Body of pancreas (tissue), 4 donors: ENCODE measurements around the gene CD79A. TPM values are rescaled to one million over a fixed set of nuclear protein-coding genes. Genes with fewer than 3 reads are reported as not detected.

Experiments used
- ATAC-seq: fragments of 150-250 bp; one replicate; pipeline ENCODE4 v1.9.1; 2016
- DNase-seq, 4 donors: peaks; one replicate each; pipeline ENCODE4 v3.0.0-alpha.2; 2019
- H3K27ac ChIP-seq, 4 donors: fragments of 200-600 bp; sonication (generic); 1 replicate in 3 of 4; 2 replicates in 1 of 4; pipeline versions ENCODE4 v1.5.1 to v1.6.1; 2016 to 2019; ENCODE audit warnings: mild to moderate bottlenecking in 1 of 4, mixed read lengths in 1 of 4, moderate library complexity in 1 of 4
- H3K27me3 ChIP-seq, 2 donors: fragments of 200-600 bp; sonication (generic); one replicate each; pipeline ENCODE4 v1.6.0; 2016; ENCODE audit warnings: mild to moderate bottlenecking in 1 of 2
- H3K36me3 ChIP-seq, 2 donors: fragments of 200-600 bp; sonication (generic); replicated peaks in 1 of 2; 2 replicates each; pipeline ENCODE4 v1.5.1; 2016; ENCODE audit warnings: low read depth in 2 of 2; ENCODE audit not compliant: insufficient read depth in 1 of 2
- H3K4me1 ChIP-seq: fragments of 200-600 bp; sonication (generic); one replicate; pipeline ENCODE4 v1.6.0; 2016
- H3K4me3 ChIP-seq, 2 donors: fragments of 200-600 bp; sonication (generic); 1 replicate in 1 of 2; 2 replicates in 1 of 2; pipeline ENCODE4 v1.5.1; 2016 to 2019
- H3K9me3 ChIP-seq, 3 donors: fragments of 200-600 bp; sonication (generic); 1 replicate in 2 of 3; 2 replicates in 1 of 3; pipeline ENCODE4 v1.5.1; 2016
- CTCF ChIP-seq, 7 experiments: fragments of 450-650 bp in 4 of 7; fragments of 200-600 bp in 3 of 7; sonication (generic) in 3 of 7; IDR thresholded peaks; one replicate each; pipeline ENCODE4 v1.5.1; 2016 to 2019; ENCODE audit warnings: antibody characterized with exemption in 7 of 7
- POLR2A ChIP-seq, 3 donors: fragments of 450-650 bp; IDR thresholded peaks; one replicate each; pipeline ENCODE4 v1.6.1; 2016; ENCODE audit warnings: antibody characterized with exemption in 3 of 3, mild to moderate bottlenecking in 2 of 3
- WGBS, 2 donors: methylation state at CpG; one replicate each; pipeline ENCODE4 v1.1.5; 2017; 5-methylcytosine and 5-hydroxymethylcytosine counted together
- intact Hi-C: fragments of 100-400 bp; cut with DNase I; formaldehyde crosslinking; loops from one replicate; pipeline ENCODE4 v1.15.1; 2023
- total RNA-seq, 2 donors: library from RNA; depleted of rRNA; stranded (reverse); fragments of >200 nt; gene quantifications; one replicate each; pipeline ENCODE4 v1.1.0, GENCODE V29; 2016

Gene CD79A
- total RNA-seq, 2 donors from 2014 or later: not detected

GRCh38 chr19:41862445-41862986 is 14.6 kb upstream of the CD79A start:
- WGBS, 2 donors: 42 to 44% methylated on average over 2 of the region's 2 CpGs
- Histone ChIP-seq H3K4me1 (peaks cover 63% of the 10 kb centered on the region), H3K36me3 (peaks cover 7 to 14% of the 10 kb centered on the region in 2 donors), H3K27ac (no peak overlapping the region), H3K9me3 (no peaks in the 10 kb centered on the region), H3K4me3 (no peak overlapping the region), H3K27me3 (no peaks in the 10 kb centered on the region)
- DNase-seq (no peak), ATAC-seq (no peak)
- intact Hi-C loops: no loop called here
- TF ChIP-seq POLR2A (IDR thresholded peaks at IDR 0.05) (no peak), CTCF (IDR thresholded peaks at IDR 0.05) (no peak)

GRCh38 chr19:41863209-41863931 is 13.7 kb upstream of the CD79A start:
- ATAC-seq: no peak
- H3K4me3 ChIP-seq: no peak overlapping the region
- intact Hi-C loops: no loop called here
- no peak overlapping the region for H3K27ac ChIP-seq
- no peak for TF ChIP-seq POLR2A (IDR thresholded peaks at IDR 0.05)
- TF ChIP-seq CTCF (IDR thresholded peaks at IDR 0.05): no peak
- H3K4me1 ChIP-seq: peaks cover 70% of the 10 kb centered on the region
- H3K36me3 ChIP-seq: peaks cover 7 to 14% of the 10 kb centered on the region in 2 donors
- no peaks in the 10 kb centered on the region for H3K27me3 ChIP-seq
- no peaks in the 10 kb centered on the region for H3K9me3 ChIP-seq
- DNase-seq: no peak
- WGBS, 2 donors: 79 to 85% methylated on average over 9 to 11 of the region's 11 CpGs

DNA sequence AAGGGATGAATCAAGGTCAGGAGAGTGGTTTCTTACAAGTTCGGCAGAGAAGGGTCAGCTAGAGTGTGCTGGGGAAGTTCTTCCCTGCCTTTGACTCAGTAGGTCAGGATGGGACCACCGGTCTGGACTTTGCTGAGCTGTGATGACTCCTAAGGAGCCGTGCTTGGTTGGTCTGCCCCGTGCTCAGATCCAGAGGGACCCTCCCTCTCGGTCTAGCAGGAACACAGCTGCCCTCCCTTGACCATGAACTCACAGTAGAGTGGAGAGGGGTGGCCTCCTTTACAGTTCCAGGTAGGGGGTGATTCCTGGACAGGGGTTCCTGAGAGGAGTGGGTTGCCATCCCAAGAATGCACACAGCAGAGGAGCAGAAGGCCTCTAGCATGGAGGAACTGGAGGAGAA is 12.7 kb upstream of the CD79A start:
- intact Hi-C loops: no loop called here
- Histone ChIP-seq H3K9me3 (no peaks in the 10 kb centered on the region), H3K36me3 (peaks cover 11 to 15% of the 10 kb centered on the region in 2 donors), H3K27ac (no peak overlapping the region), H3K27me3 (no peaks in the 10 kb centered on the region), H3K4me1 (peaks cover 71% of the 10 kb centered on the region), H3K4me3 (no peak overlapping the region)
- WGBS, 2 donors: 87 to 88% methylated on average over 5 of the region's 5 CpGs
- TF ChIP-seq POLR2A (IDR thresholded peaks at IDR 0.05) (no peak), CTCF (IDR thresholded peaks at IDR 0.05) (no peak)
- ATAC-seq: no peak
- no peak for DNase-seq

GRCh38 chr19:41866284-41866683 is 10.8 kb upstream of the CD79A start:
- H3K27me3 ChIP-seq: no peaks in the 10 kb centered on the region
- no peak overlapping the region for H3K4me3 ChIP-seq
- H3K9me3 ChIP-seq: no peaks in the 10 kb centered on the region
- 92 to 100% methylated on average over 3 of the region's 3 CpGs for WGBS, 2 donors
- no peak overlapping the region for H3K27ac ChIP-seq
- intact Hi-C loops: no loop called here
- peaks cover 64% of the 10 kb centered on the region for H3K4me1 ChIP-seq
- DNase-seq (no peak), ATAC-seq (peak; percentile 20)
- no peak for TF ChIP-seq CTCF (IDR thresholded peaks at IDR 0.05)
- no peak for TF ChIP-seq POLR2A (IDR thresholded peaks at IDR 0.05)
- H3K36me3 ChIP-seq: peaks cover 18 to 26% of the 10 kb centered on the region in 2 donors
